ENCODE results near the gene RANBP2. TPM values are rescaled to one million over a fixed set of nuclear protein-coding genes. Genes with fewer than 3 reads are reported as not detected.
A peak's percentile ranks its signal among the peaks of the same experiment; 100 is the strongest.

RANBP2 gene
- total and polyA plus RNA-seq, 10 of the 15 experiments (the other 5 are each of a cell fraction or from before 2014, with no cell fraction given): 9.0 to 81.7 (median 28.3) TPM

DNA sequence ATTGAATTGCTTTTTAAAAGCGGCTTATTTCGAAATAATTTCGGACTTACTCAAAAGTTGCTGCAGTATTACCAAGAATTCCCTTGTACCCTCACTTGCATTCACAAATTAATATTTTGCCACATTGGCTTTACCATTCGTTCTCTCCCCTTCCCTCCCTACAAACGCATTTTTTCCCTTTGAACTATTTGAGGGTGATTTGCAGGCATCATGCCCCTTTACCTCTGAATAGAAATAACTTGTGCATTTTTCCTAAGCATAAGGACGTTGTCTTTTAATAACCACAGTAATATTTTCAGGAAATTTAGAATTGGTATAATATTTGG, 67.9 kb downstream of the RANBP2 start:
- Histone ChIP-seq H3K9ac (ENCODE audit: control insufficient read depth, insufficient read depth, low read length) (peak overlapping the region; percentile 80), H3K36me3 (ENCODE audit: control insufficient read depth in 2 of 2, insufficient read depth in 2 of 2, low read length in 1 of 2) (peaks cover 2 to 11% of the 10 kb centered on the region in 2 experiments; a peak in 3 of 4 replicates), H3K4me2 (ENCODE audit: control insufficient read depth, insufficient read depth) (peak overlapping the region; percentile 79), H3K27ac (ENCODE audit: control insufficient read depth, insufficient read depth) (peak overlapping the region; percentile 75), H3K4me3 (peak overlapping the region; percentile 92), H3K79me2 (ENCODE audit: control insufficient read depth, insufficient read depth, low read length) (peaks cover 15% of the 10 kb centered on the region), H2AFZ (ENCODE audit: control insufficient read depth, low read depth, low read length) (peak overlapping the region; percentile 92), H3K27me3 (replicated peaks in 1 of 2; ENCODE audit: control insufficient read depth in 2 of 2, insufficient read depth in 2 of 2, low read length in 1 of 2) (no peaks in the 10 kb centered on the region), H4K20me1 (ENCODE audit: control insufficient read depth, insufficient read depth) (no peaks in the 10 kb centered on the region), H3K4me1 (ENCODE audit: control insufficient read depth, insufficient read depth, low read length) (no peaks in the 10 kb centered on the region), H3K9me3 (replicated peaks; ENCODE audit: control insufficient read depth, insufficient read depth, low read length) (no peaks in the 10 kb centered on the region)
- no peak for FAIRE-seq
- ChIA-PET SMC1A (ENCODE audit: uncharacterized antibody, unreplicated experiment) (interaction anchor here (0.8 to 1.2 kb wide), 3 partner anchors 10 to 167 kb away, joined by 3 to 4 read pairs (median 3); no protein-coding TSS in a partner anchor), CTCF (interaction anchor here (0.5 kb wide), 1 partner anchor 144 kb away, joined by 4 read pairs; no protein-coding TSS in a partner anchor), RAD21 (ENCODE audit: unreplicated experiment) (no interaction called here), POLR2A (no interaction called here)
- TSS peak; percentile 51 for BruUV-seq (replicated peaks)
- no peak for ATAC-seq
- WGBS (ENCODE audit: insufficient coverage, insufficient replicate concordance, low lambda C conversion rate, missing lambda C conversion rate): under 1% methylated on average over 6 of the region's 6 CpGs
- no peak for DNase-seq (ENCODE audit: low read depth, low spot score)
- in situ Hi-C loops (cut with MboI): no loop called here
- TF ChIP-seq ZBED1 (IDR thresholded peaks at IDR 0.05; ENCODE audit: borderline replicate concordance): no peak
- TF ChIP-seq, protein P1, sequence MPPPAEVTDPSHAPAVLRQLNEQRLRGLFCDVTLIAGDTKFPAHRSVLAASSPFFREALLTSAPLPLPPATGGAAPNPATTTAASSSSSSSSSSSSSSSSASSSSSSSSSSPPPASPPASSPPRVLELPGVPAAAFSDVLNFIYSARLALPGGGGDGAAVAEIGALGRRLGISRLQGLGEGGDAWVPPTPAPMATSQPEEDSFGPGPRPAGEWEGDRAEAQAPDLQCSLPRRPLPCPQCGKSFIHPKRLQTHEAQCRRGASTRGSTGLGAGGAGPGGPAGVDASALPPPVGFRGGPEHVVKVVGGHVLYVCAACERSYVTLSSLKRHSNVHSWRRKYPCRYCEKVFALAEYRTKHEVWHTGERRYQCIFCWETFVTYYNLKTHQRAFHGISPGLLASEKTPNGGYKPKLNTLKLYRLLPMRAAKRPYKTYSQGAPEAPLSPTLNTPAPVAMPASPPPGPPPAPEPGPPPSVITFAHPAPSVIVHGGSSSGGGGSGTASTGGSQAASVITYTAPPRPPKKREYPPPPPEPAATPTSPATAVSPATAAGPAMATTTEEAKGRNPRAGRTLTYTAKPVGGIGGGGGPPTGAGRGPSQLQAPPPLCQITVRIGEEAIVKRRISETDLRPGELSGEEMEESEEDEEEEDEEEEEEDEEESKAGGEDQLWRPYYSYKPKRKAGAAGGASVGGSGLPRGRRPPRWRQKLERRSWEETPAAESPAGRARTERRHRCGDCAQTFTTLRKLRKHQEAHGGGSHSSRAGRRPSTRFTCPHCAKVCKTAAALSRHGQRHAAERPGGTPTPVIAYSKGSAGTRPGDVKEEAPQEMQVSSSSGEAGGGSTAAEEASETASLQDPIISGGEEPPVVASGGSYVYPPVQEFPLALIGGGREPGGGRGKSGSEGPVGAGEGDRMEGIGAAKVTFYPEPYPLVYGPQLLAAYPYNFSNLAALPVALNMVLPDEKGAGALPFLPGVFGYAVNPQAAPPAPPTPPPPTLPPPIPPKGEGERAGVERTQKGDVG (CRISPR knock-in tag; IDR thresholded peaks at IDR 0.05): no peak
- TF ChIP-seq MYB (IDR thresholded peaks at IDR 0.05; ENCODE audit: borderline replicate concordance, low read depth, low read length): no peak
- TF ChIP-seq ZNF24 (IDR thresholded peaks at IDR 0.05): no peak
- TF ChIP-seq, protein P2, sequence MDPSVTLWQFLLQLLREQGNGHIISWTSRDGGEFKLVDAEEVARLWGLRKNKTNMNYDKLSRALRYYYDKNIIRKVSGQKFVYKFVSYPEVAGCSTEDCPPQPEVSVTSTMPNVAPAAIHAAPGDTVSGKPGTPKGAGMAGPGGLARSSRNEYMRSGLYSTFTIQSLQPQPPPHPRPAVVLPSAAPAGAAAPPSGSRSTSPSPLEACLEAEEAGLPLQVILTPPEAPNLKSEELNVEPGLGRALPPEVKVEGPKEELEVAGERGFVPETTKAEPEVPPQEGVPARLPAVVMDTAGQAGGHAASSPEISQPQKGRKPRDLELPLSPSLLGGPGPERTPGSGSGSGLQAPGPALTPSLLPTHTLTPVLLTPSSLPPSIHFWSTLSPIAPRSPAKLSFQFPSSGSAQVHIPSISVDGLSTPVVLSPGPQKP (IDR thresholded peaks at IDR 0.05; ENCODE audit: low read depth, low read length): no peak
- TF ChIP-seq GATAD2B (conservative IDR thresholded peaks at IDR 0.05; ENCODE audit: low read depth): no peak
- no peak for TF ChIP-seq PML (IDR thresholded peaks at IDR 0.05; ENCODE audit: low read length)
- TF ChIP-seq, protein P3, sequence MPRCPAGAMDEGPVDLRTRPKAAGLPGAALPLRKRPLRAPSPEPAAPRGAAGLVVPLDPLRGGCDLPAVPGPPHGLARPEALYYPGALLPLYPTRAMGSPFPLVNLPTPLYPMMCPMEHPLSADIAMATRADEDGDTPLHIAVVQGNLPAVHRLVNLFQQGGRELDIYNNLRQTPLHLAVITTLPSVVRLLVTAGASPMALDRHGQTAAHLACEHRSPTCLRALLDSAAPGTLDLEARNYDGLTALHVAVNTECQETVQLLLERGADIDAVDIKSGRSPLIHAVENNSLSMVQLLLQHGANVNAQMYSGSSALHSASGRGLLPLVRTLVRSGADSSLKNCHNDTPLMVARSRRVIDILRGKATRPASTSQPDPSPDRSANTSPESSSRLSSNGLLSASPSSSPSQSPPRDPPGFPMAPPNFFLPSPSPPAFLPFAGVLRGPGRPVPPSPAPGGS (IDR thresholded peaks at IDR 0.05; ENCODE audit: borderline replicate concordance, insufficient read depth, low read depth, low read length, poor library complexity, severe bottlenecking): no peak
- no peak for TF ChIP-seq ATF7 (IDR thresholded peaks at IDR 0.05; ENCODE audit: low read depth)
- TF ChIP-seq PAX8 (IDR thresholded peaks at IDR 0.05): no peak
- intact Hi-C loops (cut with micrococcal nuclease; ENCODE audit: unreplicated experiment): no loop called here

Data from GM12878 (cell line).